Measurements from ENCODE around the gene TMEM101.
"Not testable (repeated sequence)": the region's sequence is repeated elsewhere in the genome, so short reads cannot be mapped to it uniquely, and the experiment has no call there.

Gene TMEM101

DNA sequence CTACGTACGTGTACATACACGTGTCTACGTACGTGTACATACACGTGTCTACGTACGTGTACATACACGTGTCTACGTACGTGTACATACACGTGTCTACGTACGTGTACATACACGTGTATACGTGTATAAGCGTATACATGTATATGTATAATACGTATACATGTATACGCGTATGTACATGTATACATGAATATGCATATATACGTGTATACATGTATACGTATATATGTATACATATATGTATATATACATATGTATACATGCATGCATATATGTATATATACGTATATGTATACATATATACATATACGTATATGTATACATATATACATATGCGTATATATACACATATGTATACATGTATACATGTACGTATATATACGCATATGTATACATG is 38.9 kb downstream of the TMEM101 start:
- DNase-seq (ENCODE audit: low read depth in 1 of 2, low spot score in 1 of 2), result no peak

DNA sequence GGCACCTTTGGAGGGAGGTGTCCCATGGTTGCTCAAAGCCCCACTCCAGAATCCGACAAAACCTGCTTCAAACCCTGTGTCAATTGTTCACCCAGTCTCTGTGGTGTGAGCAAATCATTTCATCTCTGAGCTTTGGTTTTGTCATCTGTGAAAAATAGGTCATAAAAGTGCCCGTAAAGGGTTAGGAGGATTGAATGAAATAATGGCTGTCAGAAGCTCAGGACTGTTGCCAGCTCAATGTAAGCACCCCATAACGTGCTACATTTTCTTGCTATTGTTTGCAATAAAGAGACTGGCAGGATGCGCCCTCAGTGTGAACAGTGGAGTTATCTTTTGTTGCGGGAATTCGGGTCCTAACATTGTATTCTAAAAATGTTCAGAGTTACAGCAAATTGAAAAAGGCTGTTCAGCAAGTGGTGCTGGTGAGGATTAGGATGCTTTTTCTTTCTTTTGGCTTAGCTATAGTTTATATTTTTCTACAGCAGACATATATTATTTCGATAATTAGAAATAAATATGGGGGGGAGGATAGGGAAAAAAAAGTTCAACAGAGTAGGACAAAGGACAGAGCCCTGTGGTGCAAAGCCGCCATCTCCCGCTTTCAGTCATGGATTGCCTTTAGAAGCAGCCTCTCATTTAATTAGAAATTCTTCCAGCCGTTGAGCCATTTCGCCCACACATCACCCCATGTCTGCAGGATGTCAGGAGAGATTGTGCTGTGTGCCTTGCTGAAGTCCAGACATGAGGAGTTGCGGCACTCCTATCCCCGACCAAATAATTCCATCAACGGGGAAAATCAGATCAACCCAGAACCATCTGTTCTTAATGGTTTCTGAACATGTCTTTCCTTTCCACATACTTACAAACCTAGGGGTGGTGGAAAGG is 40.1 kb downstream of the TMEM101 start:
- DNase-seq (ENCODE audit: low read depth in 1 of 2, low spot score in 1 of 2), result no peak

DNA sequence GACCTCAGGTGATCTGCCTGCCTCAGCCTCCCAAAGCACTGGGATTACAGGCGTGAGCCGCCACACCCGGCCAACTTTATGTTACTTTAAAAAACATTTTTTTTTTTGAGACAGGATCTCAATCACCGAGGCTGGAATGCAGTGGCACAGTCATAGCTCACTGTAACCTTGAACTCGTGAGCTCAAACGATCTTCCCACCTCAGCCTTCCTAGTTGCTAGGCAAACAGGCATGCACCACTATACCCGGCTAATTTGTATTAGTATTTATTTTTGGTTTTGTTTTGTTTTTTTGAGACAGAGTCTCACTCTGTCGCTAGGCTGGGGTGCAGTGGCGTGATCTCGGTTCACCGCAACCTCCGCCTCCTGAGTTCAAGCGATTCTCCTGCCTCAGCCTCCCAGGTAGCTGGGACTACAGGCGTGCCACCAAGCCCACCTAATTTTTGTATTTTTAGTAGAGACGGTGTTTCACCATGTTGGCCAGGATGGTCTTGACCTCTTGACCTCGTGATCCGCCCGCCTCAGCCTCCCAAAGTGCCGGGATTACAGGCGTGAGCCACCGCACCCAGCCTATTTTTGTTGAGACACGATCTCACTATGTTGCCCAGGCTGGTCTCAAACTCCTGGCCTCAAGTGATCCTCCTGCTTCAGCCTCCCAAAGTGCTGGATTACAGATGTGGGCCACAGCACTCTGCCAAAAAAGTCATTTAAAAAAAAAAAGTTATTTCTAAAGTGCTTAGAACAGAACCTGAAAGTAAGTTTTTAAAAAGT is 42.1 kb downstream of the TMEM101 start:
- not testable (repeated sequence) for DNase-seq (ENCODE audit: low read depth in 1 of 2, low spot score in 1 of 2)

DNA sequence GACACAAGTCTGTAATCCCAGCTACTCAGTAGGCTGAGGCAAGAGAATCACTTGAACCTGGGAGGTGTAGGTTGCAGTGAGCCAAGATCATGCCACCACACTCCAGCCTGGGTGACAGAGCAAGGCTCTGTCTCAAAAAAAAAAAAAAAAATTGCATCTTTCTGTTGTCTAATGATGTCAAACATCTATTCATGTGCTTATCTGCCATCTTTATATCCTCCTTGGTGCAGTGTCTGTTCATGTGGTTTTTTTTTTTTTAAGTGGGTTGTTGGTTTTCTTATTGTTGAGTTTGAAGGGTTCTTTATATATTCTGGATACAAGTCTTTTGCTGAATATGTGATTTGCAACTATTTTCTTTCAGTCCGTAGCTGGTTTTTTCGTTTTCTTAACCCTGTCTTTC is 43.3 kb downstream of the TMEM101 start:
- DNase-seq (ENCODE audit: low read depth in 1 of 2, low spot score in 1 of 2), result not testable (repeated sequence)

DNA sequence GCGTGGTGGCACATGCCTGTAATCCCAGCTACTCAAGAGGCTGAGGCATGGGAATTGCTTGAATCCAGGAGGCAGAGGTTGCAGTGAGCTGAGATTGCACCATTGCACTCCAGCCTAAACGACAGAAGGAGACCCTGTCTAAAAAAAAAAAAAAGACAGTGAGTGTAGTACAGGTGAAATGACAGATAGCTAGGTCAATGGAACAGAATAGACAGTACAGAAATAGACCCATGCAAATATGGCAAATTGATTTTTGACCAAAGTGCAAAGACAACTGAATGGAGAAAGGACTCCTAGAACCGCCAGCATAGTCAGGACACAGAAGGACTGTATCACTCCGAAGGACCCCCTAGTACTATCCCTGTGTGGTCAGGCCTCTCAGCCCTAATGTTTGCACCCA is 44.4 kb downstream of the TMEM101 start:
- no peak for DNase-seq (ENCODE audit: low read depth in 1 of 2, low spot score in 1 of 2)

DNA sequence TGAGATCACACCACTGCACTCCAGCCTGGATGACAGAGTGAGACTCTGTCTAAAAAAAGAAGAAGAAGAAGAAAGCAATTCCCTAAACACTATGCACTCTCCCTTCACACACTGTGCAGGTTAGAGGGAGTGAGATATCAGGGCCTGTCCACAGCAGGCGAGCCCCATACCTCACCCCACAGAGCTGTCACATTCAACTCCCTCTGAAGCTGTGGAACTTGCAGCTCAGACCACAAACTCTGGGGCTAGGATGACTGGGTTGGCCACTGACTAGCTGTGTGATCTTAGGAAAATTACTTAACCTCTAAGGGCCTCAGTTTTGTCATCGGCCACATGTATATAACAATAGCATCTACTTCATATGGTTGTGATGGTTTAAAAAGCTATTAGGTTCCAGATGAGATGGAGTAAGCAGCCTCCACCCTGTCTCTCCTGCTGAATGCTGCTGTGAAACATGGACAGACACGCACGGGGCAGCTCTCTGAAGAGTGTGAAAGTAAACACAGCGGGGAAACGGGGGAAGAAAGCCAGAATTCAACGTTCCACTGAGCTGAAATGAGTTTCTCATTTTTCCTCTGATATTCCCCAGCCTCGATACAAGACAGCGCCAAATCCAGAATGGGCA is 47.4 kb downstream of the TMEM101 start:
- DNase-seq (ENCODE audit: low read depth in 1 of 2, low spot score in 1 of 2), result no peak

DNA sequence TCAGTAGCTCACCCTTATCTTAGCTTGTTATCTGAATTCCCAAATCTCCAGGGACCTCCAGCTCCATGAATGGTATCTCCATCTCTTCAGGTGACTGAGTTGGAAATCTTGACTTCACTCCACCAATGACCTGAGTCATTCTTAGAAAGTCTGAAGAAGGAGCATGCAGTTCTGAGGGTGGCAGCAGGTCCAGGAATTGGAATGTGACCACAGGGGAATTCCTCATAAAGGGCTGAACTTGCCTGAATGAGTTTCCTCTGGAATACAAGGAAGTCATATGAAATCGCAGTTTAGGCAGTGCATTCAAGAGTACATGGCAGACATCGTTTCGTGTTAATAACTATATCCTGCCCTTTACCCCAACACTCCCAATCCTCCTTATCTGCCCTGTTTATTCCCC is 48.5 kb downstream of the TMEM101 start:
- no peak for DNase-seq (ENCODE audit: low read depth in 1 of 2, low spot score in 1 of 2)

DNA sequence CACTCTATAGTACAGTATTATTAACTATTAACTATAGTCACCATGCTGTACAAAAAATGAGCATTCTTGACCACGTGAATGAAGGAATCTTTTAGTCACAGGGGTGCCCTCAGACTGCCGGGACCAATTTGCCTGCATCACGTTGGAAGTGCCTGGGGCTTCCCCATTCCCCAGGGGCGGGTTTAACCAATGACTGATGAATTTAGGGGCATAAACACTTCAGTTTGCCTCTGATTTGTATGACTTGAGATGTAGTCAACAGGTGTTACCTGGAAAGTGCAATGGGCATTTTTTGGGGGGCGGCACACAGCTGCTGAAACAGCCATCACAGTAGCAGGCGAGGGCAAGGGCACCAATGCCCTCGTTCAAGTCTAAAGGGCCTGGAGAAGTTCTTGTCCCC is 52.3 kb downstream of the TMEM101 start:
- no peak for DNase-seq (ENCODE audit: low read depth in 1 of 2, low spot score in 1 of 2)

DNA sequence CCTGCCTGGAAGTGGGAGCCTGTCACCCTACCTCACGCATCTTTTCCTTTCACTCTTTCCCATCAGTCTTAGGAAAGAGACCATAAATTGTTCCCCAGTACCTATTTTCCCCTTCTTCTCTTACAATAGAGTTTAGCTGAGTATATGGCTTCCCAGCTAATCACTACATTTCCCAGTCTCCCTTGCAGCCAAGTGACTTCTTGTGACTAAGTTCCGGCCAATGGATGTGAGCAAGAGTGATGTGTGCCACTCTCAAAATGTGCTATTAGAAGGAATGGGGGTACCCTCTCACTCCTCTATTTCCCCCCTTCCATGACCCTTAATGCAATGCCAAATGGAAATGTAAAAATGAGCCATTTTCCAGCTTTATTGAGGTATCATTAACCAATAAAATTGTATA is 52.8 kb downstream of the TMEM101 start:
- no peak for DNase-seq (ENCODE audit: low read depth in 1 of 2, low spot score in 1 of 2)

DNA sequence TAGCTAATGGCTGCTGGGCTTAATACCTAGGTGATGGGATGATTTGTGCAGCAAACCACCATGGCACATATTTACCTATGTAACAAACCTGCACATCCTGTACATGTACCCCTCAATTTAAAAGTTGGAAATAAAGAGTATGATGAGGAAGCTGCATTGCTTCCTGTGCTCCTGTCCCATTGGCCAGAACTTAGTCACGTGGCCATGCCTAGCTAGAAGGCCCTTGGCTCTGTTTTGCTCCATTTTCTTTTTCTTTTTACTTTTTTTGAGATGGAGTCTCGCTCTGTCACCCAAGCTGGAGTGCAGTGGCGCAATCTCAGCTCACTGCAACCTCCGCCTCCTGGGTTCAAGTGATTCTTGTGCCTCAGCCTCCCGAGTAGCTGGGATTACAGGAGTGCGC is 53.5 kb downstream of the TMEM101 start:
- DNase-seq (ENCODE audit: low read depth in 1 of 2, low spot score in 1 of 2), result not testable (repeated sequence)
